SK-N-MC (cell line): ENCODE data around the gene TTC1.

Source experiments
- EZH2 ChIP-seq: fragments of 200-600 bp; sonication (generic); IDR thresholded peaks from one replicate; pipeline ENCODE4 v1.6.1; 2017; ENCODE audit warnings: antibody characterized with exemption
- POLR2AphosphoS5 ChIP-seq: IDR thresholded peaks from 2 replicates; pipeline ENCODE4 v1.6.1; 2012; ENCODE audit warnings: mild to moderate bottlenecking, low read depth, low read length, borderline replicate concordance

DNA sequence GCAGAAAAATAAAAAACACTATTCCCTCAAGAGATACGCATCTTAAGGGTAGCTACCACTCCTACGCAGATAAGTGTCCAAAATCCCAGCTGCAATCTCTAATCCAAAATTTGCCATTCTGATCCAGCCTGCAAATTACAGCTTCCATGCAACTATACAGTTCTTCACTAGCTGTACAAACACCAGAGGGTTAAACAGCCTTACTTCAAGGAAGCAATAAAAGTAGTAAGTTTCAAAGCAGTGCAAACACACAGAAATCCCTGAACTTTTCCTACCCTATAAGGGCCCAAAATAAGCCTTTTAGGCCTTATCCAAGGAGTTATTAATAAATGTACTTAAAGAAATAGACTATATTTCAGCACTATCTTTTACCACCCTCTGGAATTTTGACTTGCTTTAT is 70.8 kb downstream of the TTC1 start:
- TF ChIP-seq EZH2 = no peak
- no peak for TF ChIP-seq POLR2AphosphoS5
